Measurements from ENCODE around the gene BCL3.
"Not testable (repeated sequence)": the region's sequence is repeated elsewhere in the genome, so short reads cannot be mapped to it uniquely, and the experiment has no call there.

DNA sequence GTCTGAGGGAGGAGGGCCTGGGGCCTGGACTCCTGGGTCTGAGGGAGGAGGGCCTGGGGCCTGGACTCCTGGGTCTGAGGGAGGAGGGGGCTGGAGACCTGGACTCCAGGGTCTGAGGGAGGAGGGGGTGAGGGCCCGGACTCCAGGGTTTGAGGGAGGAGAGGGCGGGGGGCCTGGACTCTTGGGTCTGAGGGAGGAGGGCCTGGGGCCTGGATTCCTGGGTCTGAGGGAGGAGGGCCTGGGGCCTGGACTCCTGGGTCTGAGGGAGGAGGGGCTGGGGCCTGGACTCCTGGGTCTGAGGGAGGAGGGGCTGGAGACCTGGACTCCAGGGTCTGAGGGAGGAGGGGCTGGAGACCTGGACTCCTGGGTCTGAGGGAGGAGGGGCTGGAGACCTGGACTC lies 33.2 kb downstream of the BCL3 start:
- TF ChIP-seq EZH2phosphoT487 (IDR thresholded peaks at IDR 0.05; ENCODE audit: unreplicated experiment); CREB1 (CRISPR knock-in tag; IDR thresholded peaks at IDR 0.05; ENCODE audit: low read depth); POLR2AphosphoS5 (IDR thresholded peaks at IDR 0.05; ENCODE audit: low read depth); NANOG (IDR thresholded peaks at IDR 0.05; ENCODE audit: borderline replicate concordance): not testable (repeated sequence)
- TF ChIP-seq, protein P1, sequence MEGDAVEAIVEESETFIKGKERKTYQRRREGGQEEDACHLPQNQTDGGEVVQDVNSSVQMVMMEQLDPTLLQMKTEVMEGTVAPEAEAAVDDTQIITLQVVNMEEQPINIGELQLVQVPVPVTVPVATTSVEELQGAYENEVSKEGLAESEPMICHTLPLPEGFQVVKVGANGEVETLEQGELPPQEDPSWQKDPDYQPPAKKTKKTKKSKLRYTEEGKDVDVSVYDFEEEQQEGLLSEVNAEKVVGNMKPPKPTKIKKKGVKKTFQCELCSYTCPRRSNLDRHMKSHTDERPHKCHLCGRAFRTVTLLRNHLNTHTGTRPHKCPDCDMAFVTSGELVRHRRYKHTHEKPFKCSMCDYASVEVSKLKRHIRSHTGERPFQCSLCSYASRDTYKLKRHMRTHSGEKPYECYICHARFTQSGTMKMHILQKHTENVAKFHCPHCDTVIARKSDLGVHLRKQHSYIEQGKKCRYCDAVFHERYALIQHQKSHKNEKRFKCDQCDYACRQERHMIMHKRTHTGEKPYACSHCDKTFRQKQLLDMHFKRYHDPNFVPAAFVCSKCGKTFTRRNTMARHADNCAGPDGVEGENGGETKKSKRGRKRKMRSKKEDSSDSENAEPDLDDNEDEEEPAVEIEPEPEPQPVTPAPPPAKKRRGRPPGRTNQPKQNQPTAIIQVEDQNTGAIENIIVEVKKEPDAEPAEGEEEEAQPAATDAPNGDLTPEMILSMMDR (conservative IDR thresholded peaks at IDR 0.05; ENCODE audit: low read depth in 2 of 2): not testable (repeated sequence)
- TF ChIP-seq, protein P2, sequence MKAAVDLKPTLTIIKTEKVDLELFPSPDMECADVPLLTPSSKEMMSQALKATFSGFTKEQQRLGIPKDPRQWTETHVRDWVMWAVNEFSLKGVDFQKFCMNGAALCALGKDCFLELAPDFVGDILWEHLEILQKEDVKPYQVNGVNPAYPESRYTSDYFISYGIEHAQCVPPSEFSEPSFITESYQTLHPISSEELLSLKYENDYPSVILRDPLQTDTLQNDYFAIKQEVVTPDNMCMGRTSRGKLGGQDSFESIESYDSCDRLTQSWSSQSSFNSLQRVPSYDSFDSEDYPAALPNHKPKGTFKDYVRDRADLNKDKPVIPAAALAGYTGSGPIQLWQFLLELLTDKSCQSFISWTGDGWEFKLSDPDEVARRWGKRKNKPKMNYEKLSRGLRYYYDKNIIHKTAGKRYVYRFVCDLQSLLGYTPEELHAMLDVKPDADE (IDR thresholded peaks at IDR 0.05): not testable (repeated sequence)
- TF ChIP-seq, protein P3, sequence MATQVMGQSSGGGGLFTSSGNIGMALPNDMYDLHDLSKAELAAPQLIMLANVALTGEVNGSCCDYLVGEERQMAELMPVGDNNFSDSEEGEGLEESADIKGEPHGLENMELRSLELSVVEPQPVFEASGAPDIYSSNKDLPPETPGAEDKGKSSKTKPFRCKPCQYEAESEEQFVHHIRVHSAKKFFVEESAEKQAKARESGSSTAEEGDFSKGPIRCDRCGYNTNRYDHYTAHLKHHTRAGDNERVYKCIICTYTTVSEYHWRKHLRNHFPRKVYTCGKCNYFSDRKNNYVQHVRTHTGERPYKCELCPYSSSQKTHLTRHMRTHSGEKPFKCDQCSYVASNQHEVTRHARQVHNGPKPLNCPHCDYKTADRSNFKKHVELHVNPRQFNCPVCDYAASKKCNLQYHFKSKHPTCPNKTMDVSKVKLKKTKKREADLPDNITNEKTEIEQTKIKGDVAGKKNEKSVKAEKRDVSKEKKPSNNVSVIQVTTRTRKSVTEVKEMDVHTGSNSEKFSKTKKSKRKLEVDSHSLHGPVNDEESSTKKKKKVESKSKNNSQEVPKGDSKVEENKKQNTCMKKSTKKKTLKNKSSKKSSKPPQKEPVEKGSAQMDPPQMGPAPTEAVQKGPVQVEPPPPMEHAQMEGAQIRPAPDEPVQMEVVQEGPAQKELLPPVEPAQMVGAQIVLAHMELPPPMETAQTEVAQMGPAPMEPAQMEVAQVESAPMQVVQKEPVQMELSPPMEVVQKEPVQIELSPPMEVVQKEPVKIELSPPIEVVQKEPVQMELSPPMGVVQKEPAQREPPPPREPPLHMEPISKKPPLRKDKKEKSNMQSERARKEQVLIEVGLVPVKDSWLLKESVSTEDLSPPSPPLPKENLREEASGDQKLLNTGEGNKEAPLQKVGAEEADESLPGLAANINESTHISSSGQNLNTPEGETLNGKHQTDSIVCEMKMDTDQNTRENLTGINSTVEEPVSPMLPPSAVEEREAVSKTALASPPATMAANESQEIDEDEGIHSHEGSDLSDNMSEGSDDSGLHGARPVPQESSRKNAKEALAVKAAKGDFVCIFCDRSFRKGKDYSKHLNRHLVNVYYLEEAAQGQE (IDR thresholded peaks at IDR 0.05; ENCODE audit: unreplicated experiment): not testable (repeated sequence)

Data from GM23338 (cell line).